SIG-M5 treated with dmso at 0.1 percent for 504 hours (cell line): ENCODE results near the gene MAK.
"Not testable (repeated sequence)": the region's sequence is repeated elsewhere in the genome, so short reads cannot be mapped to it uniquely, and the experiment has no call there.

Experiments used
- DNase-seq: peaks from one replicate; lab custom pipeline; 2025; ENCODE audit not compliant: unreplicated experiment; lab: John Stamatoyannopoulos, UW

Gene MAK

DNA sequence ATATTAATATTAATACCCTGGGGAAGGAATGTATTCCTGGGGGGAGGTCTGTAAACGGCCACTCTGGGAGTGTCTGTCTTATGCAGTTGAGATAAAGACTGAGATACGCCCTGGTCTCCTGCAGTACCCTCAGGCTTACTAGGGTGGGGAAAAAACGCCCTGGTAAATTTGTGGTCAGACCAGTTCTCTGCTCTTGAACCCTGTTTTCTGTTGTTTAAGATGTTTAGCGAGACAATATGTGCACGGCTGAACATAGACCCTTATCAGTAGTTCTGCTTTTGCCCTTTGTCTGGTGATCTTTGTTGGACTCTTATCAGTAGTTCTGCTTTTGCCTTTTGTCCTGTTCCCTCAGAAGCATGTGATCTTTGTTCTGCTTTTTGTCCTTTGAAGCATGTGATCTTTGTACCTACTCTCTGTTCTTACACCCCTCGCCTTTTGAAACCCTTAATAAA, 15.5 kb upstream of the MAK start:
- DNase-seq, result peak; percentile 49

DNA sequence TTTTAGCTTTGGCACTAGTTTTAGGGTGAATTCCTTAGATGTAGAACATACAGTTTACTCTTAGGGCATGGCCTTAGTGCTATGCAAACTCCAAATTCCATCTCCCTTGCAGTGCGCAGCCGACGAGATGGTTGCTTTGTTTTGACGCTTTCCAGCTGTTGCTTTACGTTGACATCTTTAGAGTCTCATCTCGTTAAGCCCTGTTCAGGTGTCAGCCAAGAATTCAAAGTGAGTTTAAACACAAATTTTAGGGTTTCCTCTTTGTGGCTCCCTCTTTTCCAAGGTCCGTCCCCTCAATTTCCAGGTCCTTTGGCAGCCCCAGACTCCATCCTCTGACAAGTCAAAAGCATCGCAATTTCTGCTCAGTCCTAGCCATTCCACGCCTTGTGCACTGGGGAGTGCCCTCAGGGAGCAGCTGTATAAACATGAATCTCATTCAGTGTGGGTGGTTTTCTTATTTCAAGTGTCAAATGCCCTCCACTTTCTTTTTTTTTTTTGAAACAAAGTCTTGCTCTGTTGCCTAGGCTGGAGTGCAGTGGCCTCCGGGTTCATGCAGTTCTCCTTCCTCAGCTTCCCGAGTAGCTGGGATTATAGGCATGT, 14.1 kb upstream of the MAK start:
- DNase-seq, result no peak

DNA sequence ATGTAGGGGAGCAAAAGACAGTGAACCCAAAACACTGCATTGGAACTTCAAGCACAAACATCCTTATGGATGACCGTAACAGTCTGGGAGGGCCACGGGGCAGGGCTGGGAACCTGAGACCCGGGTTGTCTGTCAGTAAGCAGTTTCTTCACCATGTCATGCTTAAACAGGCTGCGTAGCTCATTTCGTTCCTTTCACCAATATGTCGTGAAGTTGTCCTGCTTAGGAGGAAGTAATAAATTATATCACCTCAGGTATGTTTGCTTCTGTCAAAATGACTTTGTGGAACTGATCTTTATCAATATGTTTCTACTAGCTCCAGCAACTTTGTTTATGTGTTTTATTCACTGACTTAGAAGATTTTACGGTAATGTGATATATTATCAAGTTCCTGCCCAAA, 12.4 kb upstream of the MAK start:
- peak; percentile 25 for DNase-seq

DNA sequence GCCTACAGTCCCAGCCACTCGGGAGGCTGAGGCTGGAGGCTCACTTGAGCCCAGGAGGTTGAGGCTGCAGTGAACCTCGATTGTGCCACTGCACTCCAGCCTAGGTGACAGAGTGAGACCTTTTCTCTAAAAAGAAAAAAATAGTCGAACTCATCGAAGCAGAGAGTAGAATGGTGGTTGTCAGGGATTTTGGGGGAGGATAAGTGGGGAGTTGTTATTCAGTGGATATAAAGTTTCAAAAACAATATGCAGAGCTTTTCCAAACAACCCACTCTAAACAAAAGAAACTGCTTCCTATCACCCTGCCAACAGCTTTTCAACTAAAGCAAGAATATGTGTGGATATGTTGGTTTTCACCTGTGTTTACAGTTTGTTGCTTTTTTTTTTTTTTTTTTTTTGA, 11.6 kb upstream of the MAK start:
- DNase-seq, result no peak

DNA sequence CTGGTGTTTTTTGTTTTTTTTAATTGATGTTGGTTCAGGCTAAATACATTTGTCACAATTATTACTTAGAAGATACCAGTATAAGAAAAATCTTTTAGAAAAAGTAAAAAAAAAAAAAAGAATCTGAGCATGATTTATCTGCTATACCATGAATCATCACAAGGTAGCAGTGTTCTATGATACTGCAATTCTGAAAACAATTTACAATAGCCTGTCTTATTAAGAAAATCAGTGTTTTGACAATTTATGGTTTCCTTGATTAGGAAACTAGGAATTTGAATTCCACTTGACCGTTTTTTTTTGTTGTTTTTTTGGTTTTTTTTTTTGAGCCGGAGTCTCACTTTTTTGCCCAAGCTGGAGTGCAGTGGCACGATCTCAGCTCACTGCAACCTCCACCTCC, 9.3 kb upstream of the MAK start:
- no peak for DNase-seq

DNA sequence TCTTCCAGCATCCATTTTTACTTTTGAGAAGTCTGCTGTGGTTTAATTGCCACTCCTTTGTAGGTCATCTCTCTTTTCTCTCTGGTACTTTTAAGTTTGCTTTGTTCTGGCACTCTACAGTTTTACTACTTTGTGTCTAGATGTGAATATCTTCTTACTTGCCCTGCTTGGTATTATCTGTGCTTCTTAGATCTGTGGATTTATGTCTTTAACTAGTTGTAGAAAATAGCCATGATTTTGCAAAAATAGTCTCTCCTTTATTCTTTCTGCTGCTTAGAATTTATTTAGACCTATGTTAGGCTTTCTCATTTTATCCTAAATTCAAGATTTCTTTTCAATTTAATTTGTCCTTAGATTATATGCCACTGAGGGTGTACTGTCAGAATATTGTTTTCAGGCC, 5.2 kb upstream of the MAK start:
- DNase-seq, result no peak

DNA sequence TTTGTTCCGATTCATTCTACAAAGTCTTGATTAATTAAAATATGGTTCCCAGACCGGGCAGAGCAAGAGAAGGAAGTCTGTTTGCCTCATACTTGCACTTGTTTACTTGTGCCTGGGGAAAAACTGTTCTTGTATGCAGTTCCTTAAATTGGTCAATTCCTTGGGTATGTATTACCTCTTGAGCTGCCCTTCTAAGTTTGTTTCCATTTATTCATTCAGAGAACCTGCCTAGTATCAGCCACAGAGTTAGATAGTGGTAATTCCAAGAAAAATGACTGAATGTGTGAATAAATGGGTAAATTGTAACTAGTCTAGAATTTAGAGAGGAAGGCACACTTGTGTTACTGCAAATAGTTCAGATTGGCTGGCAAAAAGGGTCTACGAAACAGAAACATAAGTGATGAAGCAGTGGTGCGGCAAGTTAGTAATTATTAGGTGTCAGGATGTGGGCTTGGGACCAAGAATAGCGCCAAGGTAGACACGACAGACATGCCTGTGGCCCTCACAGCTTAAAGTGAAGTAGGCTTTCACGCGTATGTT, 525 bp upstream of the MAK start:
- peak; percentile 78 for DNase-seq

DNA sequence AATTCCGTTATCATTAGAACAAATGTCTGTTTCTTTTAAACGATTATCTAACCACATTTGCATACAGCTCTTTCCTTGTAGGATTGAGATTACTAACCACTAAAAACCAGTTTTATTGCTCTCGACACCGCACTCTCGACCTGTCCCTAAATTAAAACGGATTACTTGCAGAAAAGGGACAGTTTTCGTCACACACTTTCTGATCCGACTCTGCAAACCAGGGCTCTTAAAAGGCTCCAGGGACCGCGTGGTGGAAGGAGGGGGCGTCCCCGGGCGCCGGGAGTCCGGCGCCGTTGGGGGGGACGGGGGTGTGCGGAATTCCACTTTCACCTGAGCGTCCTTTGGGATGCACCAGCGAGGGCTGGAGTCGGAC, 731 bp downstream of the MAK start:
- peak; percentile 45 for DNase-seq

DNA sequence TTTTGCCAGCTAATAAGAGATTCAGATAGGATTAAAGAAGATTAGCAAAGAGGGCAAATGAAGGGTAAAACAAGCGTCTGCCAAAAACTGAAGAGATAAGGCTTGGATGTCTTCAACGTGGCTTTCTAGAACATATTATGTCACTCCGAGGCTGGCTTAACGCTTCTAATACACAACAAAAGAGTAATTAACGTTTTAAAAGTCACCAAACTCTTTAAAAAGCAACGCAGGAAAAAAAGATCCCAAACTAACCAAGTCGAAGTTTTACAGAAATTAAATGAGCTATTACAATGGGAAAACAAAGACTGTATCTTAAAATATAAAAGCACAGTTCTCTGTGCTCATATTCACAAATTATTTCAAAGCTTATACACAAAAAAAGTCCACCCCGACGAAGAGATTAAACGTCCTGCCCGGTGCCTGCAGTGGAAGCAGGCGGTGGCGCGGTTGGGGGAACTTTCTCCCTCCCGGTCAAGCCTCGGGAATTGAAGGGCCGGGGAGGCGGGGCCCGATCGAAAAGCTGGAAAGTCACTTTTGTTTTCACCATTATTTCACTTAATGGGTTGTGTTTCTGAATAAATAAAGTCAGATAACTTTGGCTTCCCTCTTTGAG, 1.2 kb downstream of the MAK start:
- no peak for DNase-seq

DNA sequence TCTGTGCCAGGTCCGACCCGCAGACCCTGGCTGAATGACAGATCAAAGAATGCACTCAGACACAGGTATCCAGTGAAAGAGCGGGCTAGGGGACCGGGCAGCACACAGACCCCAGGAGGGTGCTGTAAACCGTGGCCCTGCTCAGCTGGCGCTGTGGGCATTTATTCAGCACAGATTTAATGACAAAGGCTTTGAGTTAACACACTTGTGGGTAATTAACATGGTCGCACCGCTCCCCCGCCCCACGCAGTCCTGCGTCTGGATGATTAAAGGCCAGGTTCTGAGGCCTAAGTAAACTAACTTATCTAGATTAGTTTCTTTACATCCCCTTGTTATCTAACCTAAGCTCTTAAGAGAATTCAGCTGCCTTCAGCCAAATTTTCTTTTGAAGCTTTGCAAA, 3.5 kb downstream of the MAK start:
- no peak for DNase-seq

DNA sequence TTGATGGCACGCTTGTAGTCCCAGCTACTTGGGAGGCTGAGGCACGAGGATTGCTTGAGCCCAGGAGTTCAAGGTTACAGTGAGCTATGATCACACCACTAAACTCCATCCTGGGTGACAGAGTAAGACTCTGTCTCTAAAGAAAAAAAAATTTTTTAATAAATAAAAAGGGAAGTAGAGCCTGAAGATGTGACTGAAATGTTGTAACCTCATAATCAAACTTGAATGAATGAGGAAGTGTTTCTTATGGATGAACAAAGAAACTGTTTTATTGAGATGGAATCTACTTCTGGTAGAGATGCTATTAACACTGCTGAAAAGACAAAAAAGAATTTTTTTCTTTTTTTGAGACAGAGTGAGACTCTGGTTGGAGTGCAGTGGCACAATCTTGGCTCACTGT, 6.7 kb downstream of the MAK start:
- DNase-seq, result peak; percentile 68

DNA sequence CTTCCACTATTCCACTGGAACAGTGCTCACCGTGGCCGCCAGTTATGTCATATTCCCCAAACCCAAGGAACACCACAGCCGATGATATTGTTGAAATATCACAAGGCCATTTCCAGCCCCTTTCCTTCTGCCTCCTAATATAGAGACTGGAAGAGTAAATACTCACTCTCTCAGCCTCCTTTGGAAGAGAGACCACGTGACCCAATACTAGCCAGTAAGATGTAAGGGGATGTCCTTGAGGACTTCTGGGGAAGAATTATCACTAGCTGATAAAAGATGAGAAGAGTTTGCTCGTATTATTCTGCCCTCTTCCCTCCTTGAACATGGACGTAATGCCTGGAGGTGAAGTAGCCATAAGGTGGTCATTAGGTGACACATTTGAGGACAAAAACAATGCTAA, 13.5 kb downstream of the MAK start:
- no peak for DNase-seq

DNA sequence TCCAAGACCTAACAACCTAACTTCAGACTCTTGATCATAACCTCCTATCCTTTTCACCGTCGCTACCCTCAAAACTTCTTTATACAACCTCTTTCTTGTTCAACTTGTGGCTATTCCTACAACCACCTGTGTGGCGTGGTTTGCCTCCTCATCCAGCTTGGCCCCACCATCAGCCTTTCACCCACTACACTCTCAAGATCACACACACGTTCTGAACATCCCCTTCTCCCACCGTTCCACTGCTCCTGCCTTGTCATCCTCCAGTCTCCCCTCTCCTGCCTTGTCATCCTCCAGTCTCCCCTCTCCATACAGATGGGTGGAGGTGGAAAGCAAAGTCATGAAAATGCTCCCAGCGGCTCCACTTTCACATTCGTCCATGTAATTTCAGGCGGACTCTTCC, 14.0 kb downstream of the MAK start:
- DNase-seq, result no peak

DNA sequence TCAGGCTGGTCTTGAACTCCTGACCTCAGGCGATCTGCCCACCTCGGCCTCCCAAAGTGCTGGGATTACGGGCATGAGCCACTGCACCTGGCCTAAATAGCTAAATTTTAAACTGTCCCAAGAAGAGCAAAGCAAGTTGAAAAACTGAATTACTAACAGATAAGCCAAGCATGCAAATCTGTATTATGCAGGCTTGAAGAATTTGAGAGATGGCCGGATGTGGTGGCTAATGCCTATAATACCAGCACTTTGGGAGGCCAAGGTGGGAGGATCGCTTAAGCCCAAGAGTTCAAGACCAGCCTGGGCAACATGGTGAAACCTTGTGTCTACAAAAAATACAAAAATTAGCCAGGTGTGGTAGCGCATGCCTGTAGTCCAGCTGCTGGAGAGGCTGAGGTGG, 24.2 kb downstream of the MAK start:
- not testable (repeated sequence) for DNase-seq

DNA sequence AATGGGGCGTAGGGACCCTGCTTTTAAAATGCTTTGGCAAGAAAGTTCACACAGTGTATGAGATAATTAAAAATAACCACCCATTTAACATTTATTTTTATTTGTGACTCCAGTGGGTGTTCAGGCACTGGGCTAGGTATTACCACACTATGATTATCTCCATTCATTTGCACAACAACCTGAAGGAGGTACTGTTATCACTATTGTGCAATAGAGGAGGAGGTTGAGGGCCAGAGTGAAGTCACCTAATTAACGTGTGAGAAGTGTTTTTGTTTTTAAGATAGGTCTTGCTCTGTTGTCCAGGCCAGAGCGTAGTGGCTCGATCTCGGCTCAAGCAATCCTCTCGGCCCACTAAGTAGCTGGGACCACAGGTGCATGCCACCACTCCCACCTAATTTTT, 29.2 kb downstream of the MAK start:
- DNase-seq, result no peak

DNA sequence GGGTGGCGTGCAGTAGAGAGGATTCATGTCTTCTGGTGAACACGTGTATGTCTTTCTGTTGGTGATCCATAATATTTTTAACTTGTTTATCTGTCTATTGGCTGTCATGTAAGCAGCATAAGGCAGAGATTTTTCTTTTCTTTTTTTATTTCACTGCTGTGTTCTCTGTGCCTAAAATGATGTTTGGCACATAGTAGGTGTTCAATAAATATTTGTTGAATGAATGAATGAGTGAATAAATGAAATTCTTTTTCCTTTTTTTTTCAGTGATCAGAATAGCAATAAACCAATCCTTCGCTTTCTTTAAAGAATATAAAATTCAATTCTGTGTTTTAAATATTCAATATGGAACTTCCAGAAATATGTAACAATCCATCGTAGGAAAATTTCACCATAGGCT, 30.0 kb downstream of the MAK start:
- no peak for DNase-seq

DNA sequence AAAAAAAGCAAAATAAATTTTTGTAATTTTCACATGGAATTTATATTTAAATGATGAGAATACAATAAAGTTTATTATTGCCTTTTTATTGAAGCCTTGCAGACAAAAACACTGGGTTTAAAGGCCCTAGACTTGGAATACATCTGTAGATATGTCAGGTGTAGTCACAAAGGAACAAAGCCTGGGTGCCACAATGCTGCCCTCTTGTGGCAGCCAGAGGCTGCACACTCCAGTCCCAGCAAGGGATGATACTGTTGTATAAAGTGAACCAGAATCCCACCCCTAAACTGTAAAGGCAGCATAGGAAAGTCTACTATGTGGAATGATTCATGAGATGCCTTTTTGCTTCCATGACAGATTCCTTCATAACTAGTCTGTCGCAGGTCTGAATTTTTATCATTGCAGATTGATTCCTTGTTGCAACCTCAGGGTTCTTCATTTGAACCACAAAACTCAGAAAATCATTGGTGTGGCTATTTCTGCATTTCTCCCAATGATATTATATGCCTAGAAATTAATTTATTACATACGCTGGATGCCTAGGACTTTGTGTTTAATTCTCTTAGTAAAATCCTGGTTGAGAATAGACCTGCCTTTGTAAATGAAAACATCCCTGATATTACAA, 37.0 kb downstream of the MAK start:
- DNase-seq, result peak; percentile 28

DNA sequence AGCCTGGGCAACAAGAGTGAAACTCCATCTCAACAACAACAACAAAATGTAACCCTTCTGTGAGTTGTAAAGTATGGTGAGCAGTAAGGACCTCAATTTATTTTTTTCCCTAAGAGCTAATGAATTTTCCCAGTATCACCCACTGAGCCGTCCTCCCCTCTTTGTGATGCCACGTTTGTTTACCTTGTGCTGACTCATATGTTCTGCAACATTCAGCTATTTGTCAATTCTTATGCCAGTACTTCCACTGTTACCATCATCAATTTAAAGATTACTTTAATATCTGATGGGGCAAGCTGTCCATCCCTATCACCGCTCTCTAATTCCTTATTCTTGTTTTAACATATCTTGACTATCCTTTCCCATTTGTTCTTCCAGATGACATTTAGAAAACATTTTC, 37.5 kb downstream of the MAK start:
- DNase-seq, result no peak

DNA sequence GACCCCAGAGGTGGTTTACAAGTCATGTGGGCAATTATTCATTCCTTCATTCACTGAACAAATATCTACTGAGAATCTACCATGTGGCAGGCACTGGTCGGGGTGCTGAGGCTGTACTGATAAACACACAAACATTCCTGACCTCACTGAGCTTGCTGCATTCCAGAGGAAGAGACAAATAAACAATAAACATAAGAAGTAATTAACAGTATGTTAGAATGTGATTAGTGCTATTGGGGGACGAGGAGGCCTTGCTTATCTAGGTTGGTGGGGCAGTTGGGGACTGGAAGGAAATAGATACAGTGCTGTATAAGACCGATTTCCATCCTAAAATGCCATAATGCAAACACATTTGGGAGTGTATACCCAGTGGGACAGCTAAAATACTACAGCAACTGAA, 44.1 kb downstream of the MAK start:
- DNase-seq, result no peak

DNA sequence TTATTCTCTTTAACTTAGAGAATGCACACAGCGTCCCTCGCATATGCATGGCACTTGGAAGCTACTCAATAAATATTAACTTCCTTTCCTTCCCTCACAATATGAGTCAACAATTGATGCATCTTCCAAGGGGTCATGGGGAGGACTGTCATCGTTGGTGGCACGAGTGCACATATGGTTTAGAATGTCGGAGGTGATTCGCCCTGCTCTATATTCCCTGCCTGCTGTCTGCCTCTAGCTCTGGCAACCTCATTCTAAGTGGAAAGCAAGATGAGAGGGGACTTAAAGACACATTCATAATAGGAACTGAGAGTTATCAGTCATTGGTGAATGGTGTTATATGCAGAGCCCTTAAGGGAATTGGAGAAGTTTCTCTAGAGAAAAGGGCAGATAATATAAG, 44.6 kb downstream of the MAK start:
- no peak for DNase-seq

DNA sequence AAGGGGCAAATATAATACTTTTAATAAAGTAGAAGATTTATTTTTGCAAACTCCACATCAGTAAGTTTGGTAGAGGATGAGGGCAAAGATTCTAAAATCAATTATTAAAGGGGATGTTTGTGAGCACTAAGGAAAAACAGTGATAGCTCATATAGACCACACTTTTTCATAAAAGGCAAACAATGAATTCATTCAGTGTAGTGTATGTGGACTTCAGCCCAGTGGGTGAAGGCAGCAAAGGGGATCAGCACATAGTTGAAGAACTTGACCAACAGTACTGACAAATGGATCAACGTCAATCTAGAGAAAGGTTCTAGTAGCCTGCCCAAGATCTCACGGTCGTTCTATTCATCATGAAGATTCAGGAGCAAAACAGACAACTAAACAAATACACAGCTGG, 45.3 kb downstream of the MAK start:
- DNase-seq, result no peak

DNA sequence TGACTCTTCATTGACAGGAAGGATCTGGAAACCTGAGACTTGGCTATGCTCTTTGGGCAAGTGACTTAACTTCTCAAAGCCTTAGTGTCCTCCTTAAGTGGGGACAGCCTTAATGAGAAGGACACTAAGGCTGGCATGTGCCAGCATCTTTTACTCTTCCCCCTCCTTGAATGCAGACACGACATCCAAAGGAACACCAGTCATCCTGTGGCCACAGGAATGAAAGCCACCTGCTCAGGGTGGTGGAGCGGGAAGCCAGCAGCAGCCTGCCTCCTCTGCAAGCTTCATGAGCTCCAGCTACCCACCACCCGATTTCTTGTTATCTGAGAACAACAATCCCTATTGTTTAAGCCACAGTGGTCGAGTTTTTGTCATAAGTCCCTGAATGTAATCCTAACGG, 46.2 kb downstream of the MAK start:
- no peak for DNase-seq

DNA sequence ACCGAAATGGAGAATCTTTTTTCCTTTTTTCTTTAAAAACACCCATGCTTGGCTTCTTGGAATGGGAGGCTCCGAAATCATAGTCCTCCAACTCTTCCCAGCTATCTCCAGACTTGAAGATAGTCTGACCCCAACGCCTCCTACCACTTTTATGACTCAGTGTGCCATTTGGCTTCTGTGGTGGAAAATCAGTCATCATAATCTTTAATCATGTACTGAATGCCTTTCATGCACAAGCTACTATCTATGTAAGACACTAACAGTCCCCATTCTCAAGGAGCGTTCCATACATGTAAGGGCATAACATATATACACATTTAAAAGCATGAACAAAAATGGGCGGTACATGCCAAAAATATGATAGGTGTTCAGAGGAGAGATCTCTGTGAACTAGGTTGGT, 46.7 kb downstream of the MAK start:
- DNase-seq, result no peak
